SK-N-SH treated with all-trans-retinoic acid at 6 μM for 48 hours (cell line): ENCODE measurements around the gene UCK1.

Experiments
- ATAC-seq: fragments of 200-7000 bp; cut with Tn5 transposase; 3 replicates; pipeline ENCODE4 v1.9.1; 2020; ENCODE audit warnings: mild to moderate bottlenecking, moderate library complexity
- ARNTL ChIP-seq: fragments of 450-650 bp; formaldehyde crosslinking; IDR thresholded peaks from 2 replicates; pipeline ENCODE4 v1.5.0; 2020; ENCODE audit warnings: low read depth, mild to moderate bottlenecking, moderate library complexity, borderline replicate concordance
- CSDC2 ChIP-seq: fragments of 250-450 bp; sonication (Bioruptor Pico); IDR thresholded peaks from 2 replicates; pipeline ENCODE4 v1.5.0; 2020; ENCODE audit warnings: mild to moderate bottlenecking, moderate library complexity
- ESRRG ChIP-seq: fragments of 250-450 bp; sonication (Bioruptor Pico); IDR thresholded peaks from 2 replicates; pipeline ENCODE4 v1.6.1; 2021; ENCODE audit warnings: mild to moderate bottlenecking
- GLIS3 ChIP-seq: fragments of 250-450 bp; sonication (Bioruptor Pico); IDR thresholded peaks from 2 replicates; pipeline ENCODE4 v1.5.0; 2020; ENCODE audit warnings: mild to moderate bottlenecking, moderate library complexity
- ISL1 ChIP-seq: fragments of 250-450 bp; sonication (Bioruptor Pico); IDR thresholded peaks from 2 replicates; pipeline ENCODE4 v2.1.2; 2022; ENCODE audit warnings: mild to moderate bottlenecking, moderate library complexity
- OSR1 ChIP-seq: fragments of 250-450 bp; sonication (Bioruptor Pico); IDR thresholded peaks from 2 replicates; pipeline ENCODE4 v1.8.0; 2022; ENCODE audit warnings: moderate library complexity, mild to moderate bottlenecking, inconsistent platforms
- PATZ1 ChIP-seq: fragments of 250-450 bp; sonication (Bioruptor Pico); IDR thresholded peaks from 2 replicates; pipeline ENCODE4 v1.8.0; 2020; ENCODE audit warnings: mild to moderate bottlenecking, moderate library complexity, borderline replicate concordance
- POU6F1 ChIP-seq: fragments of 250-450 bp; sonication (Bioruptor Pico); IDR thresholded peaks from 2 replicates; pipeline ENCODE4 v1.8.0; 2021; ENCODE audit warnings: low read depth, mild to moderate bottlenecking, moderate library complexity, borderline replicate concordance
- PPARA ChIP-seq: fragments of 250-450 bp; sonication (Bioruptor Pico); IDR thresholded peaks from 2 replicates; pipeline ENCODE4 v1.5.0; 2020; ENCODE audit warnings: mild to moderate bottlenecking, borderline replicate concordance
- RARB ChIP-seq: fragments of 250-450 bp; sonication (Bioruptor Pico); IDR thresholded peaks from 2 replicates; pipeline ENCODE4 v1.8.0; 2021; ENCODE audit warnings: mild to moderate bottlenecking, moderate library complexity
- SNAI2 ChIP-seq: fragments of 250-450 bp; sonication (Bioruptor Pico); IDR thresholded peaks from 2 replicates; pipeline ENCODE4 v1.5.0; 2020; ENCODE audit warnings: mild to moderate bottlenecking, moderate library complexity
- TCF4 ChIP-seq: fragments of 250-450 bp; sonication (Bioruptor Pico); IDR thresholded peaks from 2 replicates; pipeline ENCODE4 v1.8.0; 2021; ENCODE audit warnings: mild to moderate bottlenecking, moderate library complexity, borderline replicate concordance
- TOX ChIP-seq: fragments of 250-450 bp; sonication (Bioruptor Pico); IDR thresholded peaks from 2 replicates; pipeline ENCODE4 v1.8.0; 2021; ENCODE audit warnings: mild to moderate bottlenecking, moderate library complexity, borderline replicate concordance
- TSHZ2 ChIP-seq: fragments of 250-450 bp; sonication (Bioruptor Pico); IDR thresholded peaks from 2 replicates; pipeline ENCODE4 v1.5.0; 2020; ENCODE audit warnings: mild to moderate bottlenecking, moderate library complexity
- ZC3H10 ChIP-seq: fragments of 250-450 bp; sonication (Bioruptor Pico); IDR thresholded peaks from 2 replicates; pipeline ENCODE4 v1.5.1; 2021; ENCODE audit warnings: mild to moderate bottlenecking, moderate library complexity
- ZFP3 ChIP-seq: fragments of 250-450 bp; sonication (Bioruptor Pico); IDR thresholded peaks from 2 replicates; pipeline ENCODE4 v1.5.0; 2020; ENCODE audit warnings: mild to moderate bottlenecking, moderate library complexity
- ZFP30 ChIP-seq: fragments of 450-650 bp; formaldehyde crosslinking; IDR thresholded peaks from 2 replicates; pipeline ENCODE4 v1.5.0; 2022; ENCODE audit warnings: mild to moderate bottlenecking, moderate library complexity
- ZNF70 ChIP-seq: fragments of 450-650 bp; formaldehyde crosslinking; IDR thresholded peaks from 2 replicates; pipeline ENCODE4 v1.5.0; 2020; ENCODE audit warnings: mild to moderate bottlenecking, moderate library complexity
- ZNF8 ChIP-seq: fragments of 450-650 bp; formaldehyde crosslinking; IDR thresholded peaks from 2 replicates; pipeline ENCODE4 v1.5.0; 2020; ENCODE audit warnings: mild to moderate bottlenecking, moderate library complexity

The UCK1 gene

GRCh38 chr9:131577005-131578000, 46.2 kb upstream of the UCK1 start:
- no peak for TF ChIP-seq ZC3H10 (CRISPR knock-in tag)
- no peak for TF ChIP-seq TOX
- no peak for TF ChIP-seq CSDC2 (CRISPR knock-in tag)
- no peak for TF ChIP-seq ZFP3 (CRISPR knock-in tag)
- no peak for TF ChIP-seq ARNTL (CRISPR knock-in tag)
- no peak for TF ChIP-seq ZNF70 (CRISPR knock-in tag)
- TF ChIP-seq PPARA (CRISPR knock-in tag): no peak
- no peak for TF ChIP-seq ISL1 (CRISPR knock-in tag)
- no peak for TF ChIP-seq POU6F1 (CRISPR knock-in tag)
- no peak for TF ChIP-seq ZFP30 (CRISPR knock-in tag)
- TF ChIP-seq RARB: no peak
- no peak for TF ChIP-seq TCF4 (CRISPR knock-in tag)
- TF ChIP-seq GLIS3 (CRISPR knock-in tag): no peak
- TF ChIP-seq OSR1 (CRISPR knock-in tag): no peak
- ATAC-seq: no peak

- TF ChIP-seq ESRRG (no peak), RARB (no peak), PATZ1 (CRISPR knock-in tag) (no peak), TCF4 (CRISPR knock-in tag) (no peak), ZFP30 (CRISPR knock-in tag) (no peak), SNAI2 (CRISPR knock-in tag) (no peak), ZNF8 (CRISPR knock-in tag) (no peak)
- no peak for ATAC-seq
Observed at GRCh38 chr9:131575946-131576853, 45.1 kb upstream of the UCK1 start.

- ATAC-seq: no peak
Observed at GRCh38 chr9:131574730-131575640, 43.9 kb upstream of the UCK1 start.

More at GRCh38 chr9:131574730-131575640, 43.9 kb upstream of the UCK1 start:
- no peak for TF ChIP-seq CSDC2 (CRISPR knock-in tag)
- no peak for TF ChIP-seq RARB
- no peak for TF ChIP-seq ZNF70 (CRISPR knock-in tag)
- no peak for TF ChIP-seq TCF4 (CRISPR knock-in tag)
- TF ChIP-seq PATZ1 (CRISPR knock-in tag): no peak
- TF ChIP-seq GLIS3 (CRISPR knock-in tag): no peak
- TF ChIP-seq OSR1 (CRISPR knock-in tag): no peak
- no peak for TF ChIP-seq ZFP30 (CRISPR knock-in tag)
- no peak for TF ChIP-seq ESRRG
- TF ChIP-seq TOX: no peak
- TF ChIP-seq TSHZ2 (CRISPR knock-in tag): no peak
- no peak for TF ChIP-seq ZC3H10 (CRISPR knock-in tag)
- no peak for TF ChIP-seq ZFP3 (CRISPR knock-in tag)
